HFF-Myc (cell line): ENCODE results near the gene EYA3.

Experiments used
- DNase-seq: peaks from one replicate; pipeline ENCODE4 v3.0.0-alpha.2; 2011; ENCODE audit warnings: low read depth; ENCODE audit errors: extremely low read depth
- H3K4me3 ChIP-seq: replicated peaks from 2 replicates; pipeline ENCODE4 v1.5.1; 2011; ENCODE audit warnings: low read depth, mild to moderate bottlenecking, control low read depth, low read length
- TF ChIP-seq, protein P1 (sequence below): IDR thresholded peaks from 2 replicates; pipeline ENCODE4 v1.5.1; 2012; ENCODE audit warnings: mild to moderate bottlenecking, low read depth, low read length, control low read depth; ENCODE audit errors: missing control alignments

EYA3 gene

DNA sequence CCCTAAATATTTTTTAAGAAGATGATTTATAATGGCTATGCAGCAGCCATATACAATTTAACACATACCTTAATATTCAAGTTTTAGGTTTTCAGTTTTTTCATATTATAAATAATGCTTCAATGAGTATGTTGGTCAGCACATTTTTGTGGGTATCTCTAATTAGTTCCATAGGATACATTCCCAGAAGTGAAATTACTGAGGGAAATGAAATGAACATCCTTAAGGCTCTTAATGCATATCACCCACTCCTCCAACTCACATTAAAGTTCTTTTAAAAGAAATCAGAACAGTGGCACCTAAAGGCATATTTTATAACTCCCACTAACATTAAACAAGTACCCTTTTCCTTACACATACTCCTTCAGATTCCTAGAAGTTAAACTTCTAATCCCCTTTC, 56.1 kb downstream of the EYA3 start:
- no peak for DNase-seq
- H3K4me3 ChIP-seq, result no peak overlapping the region
- TF ChIP-seq, protein P1, sequence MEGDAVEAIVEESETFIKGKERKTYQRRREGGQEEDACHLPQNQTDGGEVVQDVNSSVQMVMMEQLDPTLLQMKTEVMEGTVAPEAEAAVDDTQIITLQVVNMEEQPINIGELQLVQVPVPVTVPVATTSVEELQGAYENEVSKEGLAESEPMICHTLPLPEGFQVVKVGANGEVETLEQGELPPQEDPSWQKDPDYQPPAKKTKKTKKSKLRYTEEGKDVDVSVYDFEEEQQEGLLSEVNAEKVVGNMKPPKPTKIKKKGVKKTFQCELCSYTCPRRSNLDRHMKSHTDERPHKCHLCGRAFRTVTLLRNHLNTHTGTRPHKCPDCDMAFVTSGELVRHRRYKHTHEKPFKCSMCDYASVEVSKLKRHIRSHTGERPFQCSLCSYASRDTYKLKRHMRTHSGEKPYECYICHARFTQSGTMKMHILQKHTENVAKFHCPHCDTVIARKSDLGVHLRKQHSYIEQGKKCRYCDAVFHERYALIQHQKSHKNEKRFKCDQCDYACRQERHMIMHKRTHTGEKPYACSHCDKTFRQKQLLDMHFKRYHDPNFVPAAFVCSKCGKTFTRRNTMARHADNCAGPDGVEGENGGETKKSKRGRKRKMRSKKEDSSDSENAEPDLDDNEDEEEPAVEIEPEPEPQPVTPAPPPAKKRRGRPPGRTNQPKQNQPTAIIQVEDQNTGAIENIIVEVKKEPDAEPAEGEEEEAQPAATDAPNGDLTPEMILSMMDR, result no peak

DNA sequence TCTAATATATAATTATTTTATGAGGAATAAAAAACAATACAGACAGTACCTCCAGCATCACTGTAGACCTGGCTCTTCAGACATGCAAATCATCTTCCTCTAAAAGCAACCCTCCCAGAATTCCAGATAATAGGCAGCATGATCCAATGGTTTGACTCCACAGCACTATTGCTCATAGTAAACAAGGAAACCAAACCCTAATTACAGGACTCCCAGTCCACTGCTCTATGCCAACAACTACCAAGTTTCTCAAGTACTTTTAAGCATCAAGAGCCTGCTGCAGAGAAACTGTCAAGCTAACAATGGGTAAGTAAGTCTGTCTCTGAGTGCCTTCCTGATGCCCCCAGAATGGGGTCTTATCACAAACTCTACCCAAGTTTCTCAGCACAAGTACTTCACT, 57.2 kb downstream of the EYA3 start:
- no peak for DNase-seq
- H3K4me3 ChIP-seq, result no peak overlapping the region
- TF ChIP-seq, protein P1, result no peak

DNA sequence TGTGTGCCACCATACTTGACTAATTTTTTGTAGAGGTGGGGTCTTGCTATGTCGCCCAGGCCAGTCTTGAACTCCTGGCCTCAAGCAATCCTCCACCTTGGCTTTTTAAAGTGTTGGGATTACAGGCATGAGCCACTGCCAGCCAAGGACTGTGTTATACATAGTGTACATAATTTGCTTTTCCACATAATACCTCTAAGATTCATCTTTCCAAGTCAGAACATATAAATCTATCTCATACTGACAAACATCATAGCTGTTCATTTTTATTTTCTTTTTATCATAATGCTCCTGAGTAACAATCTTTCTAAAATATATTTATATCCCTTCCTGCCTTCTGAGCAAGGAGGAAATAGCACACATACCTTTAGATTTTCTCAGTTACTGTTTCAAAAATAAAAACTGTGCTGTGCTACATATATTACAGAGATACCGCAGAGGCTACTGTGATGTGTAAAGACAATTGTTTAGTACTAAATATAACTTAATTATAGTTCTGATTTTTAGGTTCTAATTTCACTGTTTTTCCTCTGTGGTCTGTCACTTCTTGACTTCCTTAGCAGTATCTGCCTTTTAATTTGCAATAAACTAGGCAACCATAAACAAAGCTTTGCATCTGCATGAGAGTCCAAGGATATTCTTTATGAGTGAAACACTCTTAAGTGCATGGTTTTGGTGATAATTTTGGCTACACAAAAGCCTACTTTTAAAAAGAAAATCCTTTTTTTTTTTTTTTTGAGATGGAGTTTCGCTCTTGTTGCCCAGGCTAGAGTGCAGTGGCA, 59.3 kb downstream of the EYA3 start:
- TF ChIP-seq, protein P1, result no peak
- H3K4me3 ChIP-seq, result no peak overlapping the region
- DNase-seq, result no peak

DNA sequence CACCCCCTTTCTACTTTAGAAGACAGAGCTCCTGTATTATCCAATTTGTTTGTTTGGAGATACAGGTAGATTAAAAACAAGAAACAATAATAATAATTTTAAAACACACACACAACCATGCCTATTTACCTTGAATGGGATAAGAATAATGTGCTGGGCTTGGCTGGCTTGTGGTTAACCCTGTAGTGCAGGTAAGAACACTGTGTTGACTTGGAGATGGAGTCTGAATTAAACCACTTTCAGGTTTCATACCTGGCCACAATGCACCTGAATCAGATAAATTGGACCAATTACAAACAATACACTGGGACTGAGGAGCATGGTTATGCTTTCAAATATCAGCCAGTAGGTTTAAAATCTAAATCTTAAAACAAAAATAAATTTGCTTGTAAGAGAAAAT, 60.8 kb downstream of the EYA3 start:
- TF ChIP-seq, protein P1, result no peak
- no peak overlapping the region for H3K4me3 ChIP-seq
- DNase-seq, result no peak

DNA sequence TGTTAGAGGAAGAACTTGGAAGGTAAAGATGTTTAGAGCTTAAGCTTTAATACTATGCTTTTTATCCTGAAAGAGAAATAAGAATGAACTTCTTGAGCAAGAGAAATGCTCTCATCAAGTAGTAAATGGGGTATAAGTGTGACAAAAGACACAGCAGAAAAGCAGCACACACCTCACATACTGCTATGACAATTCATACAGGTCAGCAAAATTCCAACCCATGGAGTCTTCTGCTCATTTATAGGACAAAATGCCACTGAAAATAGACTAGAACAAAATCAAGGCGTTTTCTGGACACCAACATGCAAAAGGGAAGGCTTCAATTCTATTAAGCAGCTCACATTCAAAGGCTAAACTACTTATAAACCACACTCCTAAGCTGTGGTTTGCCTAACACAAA, 61.2 kb downstream of the EYA3 start:
- no peak for DNase-seq
- TF ChIP-seq, protein P1, result no peak
- H3K4me3 ChIP-seq, result no peak overlapping the region

DNA sequence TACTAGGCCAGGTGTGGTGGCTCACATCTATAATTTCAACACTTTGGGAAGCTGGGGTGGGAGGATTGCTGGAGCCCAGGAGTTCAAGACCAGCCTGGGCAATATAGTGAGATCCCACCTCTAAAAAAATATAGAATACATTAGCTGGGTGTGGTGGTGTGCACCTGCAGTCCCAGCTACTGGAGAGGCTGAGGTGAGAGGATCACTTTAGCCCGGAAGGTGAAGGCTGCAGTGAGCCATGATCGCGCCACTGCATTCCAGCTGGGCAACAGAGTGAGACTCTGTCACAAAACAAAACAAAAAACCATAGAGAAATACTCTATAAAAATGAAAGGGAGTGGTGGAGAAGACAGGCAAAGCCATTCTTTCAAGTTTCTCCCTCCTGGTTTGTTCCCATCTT, 62.1 kb downstream of the EYA3 start:
- no peak for DNase-seq
- TF ChIP-seq, protein P1, result no peak
- H3K4me3 ChIP-seq, result no peak overlapping the region

DNA sequence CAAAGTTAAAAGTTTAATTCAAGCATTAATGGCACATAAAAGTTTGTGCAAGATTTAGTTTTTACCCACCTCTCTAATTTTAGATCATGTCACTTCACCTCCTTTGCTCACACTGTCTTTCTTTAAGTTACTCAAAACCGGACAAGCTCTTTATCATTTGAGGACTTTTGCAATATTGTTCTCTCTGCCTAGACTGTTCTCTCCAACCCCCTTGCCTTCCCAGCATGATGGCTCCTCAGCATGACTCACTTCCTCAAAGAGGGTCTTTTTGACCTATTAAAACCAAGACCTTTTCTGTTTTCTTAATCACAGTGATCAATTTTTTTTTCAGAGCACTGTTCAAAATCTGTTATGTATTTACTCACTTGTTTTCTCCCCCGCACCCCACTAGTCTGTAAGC, 67.3 kb downstream of the EYA3 start:
- TF ChIP-seq, protein P1, result no peak
- H3K4me3 ChIP-seq, result no peak overlapping the region
- no peak for DNase-seq
